ENCODE data around the gene CHST11. TPM values are rescaled to one million over a fixed set of nuclear protein-coding genes. Genes with fewer than 3 reads are reported as not detected.
A peak's percentile ranks its signal among the peaks of the same experiment; 100 is the strongest.

Gene CHST11
- total and polyA plus RNA-seq, 10 of the 15 experiments (the other 5 are each of a cell fraction or from before 2014, with no cell fraction given) = 1.9 to 38.1 (median 17.2) TPM

GRCh38 chr12:104457746-104458693 is 1.3 kb downstream of the CHST11 start (continued):
- TF ChIP-seq SMAD5 (IDR thresholded peaks at IDR 0.05; ENCODE audit: low read depth) (no peak), ZNF384 (IDR thresholded peaks at IDR 0.05; ENCODE audit: borderline replicate concordance, low read depth, low read length) (peak; percentile 45; the same call in 1 of the 2 replicates), ESRRA (IDR thresholded peaks at IDR 0.05; ENCODE audit: low read length) (no peak), SPI1 (IDR thresholded peaks at IDR 0.05; ENCODE audit: borderline replicate concordance, insufficient read depth, low read depth, low read length) (no peak), ATF2 (IDR thresholded peaks at IDR 0.05; ENCODE audit: low read length) (no peak), CEBPB (IDR thresholded peaks at IDR 0.05; ENCODE audit: borderline replicate concordance in 1 of 2, low read depth in 2 of 2, low read length in 2 of 2) (no peak), ELK1 (IDR thresholded peaks at IDR 0.05; ENCODE audit: low read depth, low read length) (no peak), RBBP5 (conservative IDR thresholded peaks at IDR 0.05) (no peak), EED (IDR thresholded peaks at IDR 0.05; ENCODE audit: low read depth) (peak; percentile 24; the same call in 1 of the 2 replicates), CHD4 (IDR thresholded peaks at IDR 0.05) (no peak), CREB1 (IDR thresholded peaks at IDR 0.05; ENCODE audit: low read depth) (no peak), NKRF (conservative IDR thresholded peaks at IDR 0.05) (no peak; the same call in 1 of the 2 replicates), ZNF24 (IDR thresholded peaks at IDR 0.05) (peak; percentile 17; the same call in 1 of the 2 replicates), ZSCAN29 (IDR thresholded peaks at IDR 0.05) (no peak), STAT3 (IDR thresholded peaks at IDR 0.05; ENCODE audit: low read depth, low read length) (no peak), TCF7 (IDR thresholded peaks at IDR 0.05; ENCODE audit: borderline replicate concordance) (no peak), CBX5 (IDR thresholded peaks at IDR 0.05; ENCODE audit: low read depth) (no peak), ZBTB4 (CRISPR knock-in tag; IDR thresholded peaks at IDR 0.05) (no peak)
